Ovary (tissue), 9 donors: ENCODE measurements around the gene RPL38. TPM values are rescaled to one million over a fixed set of nuclear protein-coding genes. Genes with fewer than 3 reads are reported as not detected.

Experiments used
- DNase-seq, 5 donors: peaks; one replicate each; pipeline ENCODE4 v3.0.0-alpha.2; 2019 to 2020
- H3K27ac ChIP-seq, 2 donors: fragments of 200-600 bp; one replicate each; pipeline versions ENCODE4 v1.5.1 to v1.8.0; 2019 to 2022
- H3K27me3 ChIP-seq: fragments of 200-600 bp; one replicate; pipeline ENCODE4 v1.8.0; 2022
- H3K36me3 ChIP-seq: fragments of 200-600 bp; sonication (generic); one replicate; pipeline ENCODE4 v1.5.1; 2019
- H3K4me1 ChIP-seq: one replicate; pipeline ENCODE4 v1.8.1; 2013; ENCODE audit warnings: mild to moderate bottlenecking, moderate library complexity; ENCODE audit not compliant: insufficient read depth
- H3K4me3 ChIP-seq: fragments of 200-600 bp; sonication (generic); one replicate; pipeline ENCODE4 v1.5.1; 2017
- H3K9me3 ChIP-seq, 2 donors: fragments of 200-600 bp in 1 of 2; sonication (generic) in 1 of 2; one replicate each; pipeline versions ENCODE4 v1.5.1 to v1.8.1; 2013 to 2019; ENCODE audit warnings: mild to moderate bottlenecking in 1 of 2, moderate library complexity in 1 of 2
- CTCF ChIP-seq, 3 donors: fragments of 450-650 bp in 2 of 3; fragments of 200-600 bp in 1 of 3; IDR thresholded peaks; one replicate each; pipeline versions ENCODE4 v1.5.1 to v1.8.0; 2016 to 2022; ENCODE audit warnings: antibody characterized with exemption in 3 of 3, mild to moderate bottlenecking in 1 of 3
- EP300 ChIP-seq: sonication (generic); formaldehyde crosslinking; IDR thresholded peaks from one replicate; pipeline ENCODE4 v1.6.1; 2017; ENCODE audit warnings: antibody characterized with exemption
- POLR2A ChIP-seq: fragments of 450-650 bp; IDR thresholded peaks from one replicate; pipeline ENCODE4 v1.6.1; 2017; ENCODE audit warnings: antibody characterized with exemption, mild to moderate bottlenecking, moderate library complexity
- WGBS, 3 donors: extraction: QIAGEN DNeasy Blood & Tissue Kit in 1 of 3; methylation state at CpG; one replicate each; pipeline versions ENCODE4 v1.1.5 to v1.1.7; 2013 to 2017; 5-methylcytosine and 5-hydroxymethylcytosine counted together
- intact Hi-C, 4 donors: fragments of 100-400 bp; cut with DNase I; formaldehyde crosslinking; loops; one replicate each; pipeline versions ENCODE4 v1.11.0 to v1.15.1; 2022 to 2023
- polyA plus RNA-seq, 2 donors: library from polyadenylated mRNA; stranded (reverse); fragments of 200-250 nt in 1 of 2; fragments of 350-450 nt in 1 of 2; fragmentation: Illumina TruSeq in 1 of 2; extraction: RNeasy Lipid Tissue Mini Kit (QIAGEN cat#74804) in 1 of 2; gene quantifications; one replicate each; pipeline ENCODE4 v1.2.3, GENCODE V29; 2013 to 2014
- total RNA-seq, 7 donors: library from RNA; depleted of rRNA in 2 of 7; stranded (reverse); fragments of >200 nt in 2 of 7; fragmentation: NEBNext Ultra II Directional in 3 of 7; extraction: Animal tissue kit (Norgen Biotek cat#: 25700) in 3 of 7; gene quantifications; one replicate each; pipeline versions ENCODE4 v1.1.0 to v1.2.4, GENCODE V29; 2016 to 2023
- donor health status: DM: no; HTN: no; CAD: no; lungs with moderate emphysema.
- donor health status: DM: no; HTN: no; CAD: no.
- donor health status: Bipolar disorder and iron deficiency.
- donor health status: DM: yes; HTN: yes; CAD: no.
- donor health status: DM: no; HTN: no; CAD: no.
- donor health status: DM: yes; HTN: yes; CAD: no.

Gene RPL38
- total and polyA plus RNA-seq, 9 donors: 861 to 2,696 (median 1,849) TPM

GRCh38 chr17:74163271-74163821 lies 40.1 kb upstream of the RPL38 start:
- H3K27me3 ChIP-seq: no peaks in the 10 kb centered on the region
- 45 to 53% (median 48%) methylated on average over 11 of the region's 11 CpGs for WGBS, 3 donors
- no peak for DNase-seq

GRCh38 chr17:74163836-74164235 lies 39.6 kb upstream of the RPL38 start:
- intact Hi-C loops: no loop called here
- DNase-seq: no peak
- no peak for TF ChIP-seq POLR2A
- TF ChIP-seq EP300: no peak
- no peak for TF ChIP-seq CTCF (IDR thresholded peaks at IDR 0.05)
- no peaks in the 10 kb centered on the region for H3K36me3 ChIP-seq
- H3K27me3 ChIP-seq: no peaks in the 10 kb centered on the region
- WGBS, 3 donors: 81 to 84% (median 83%) methylated on average over 7 of the region's 7 CpGs
- no peak overlapping the region for H3K27ac ChIP-seq
- H3K4me3 ChIP-seq: no peak overlapping the region
- H3K4me1 ChIP-seq: no peaks in the 10 kb centered on the region
- peaks cover 0 to 3% of the 10 kb centered on the region in 2 donors for H3K9me3 ChIP-seq

More at GRCh38 chr17:74163271-74163821, 40.1 kb upstream of the RPL38 start:
- H3K4me3 ChIP-seq: no peak overlapping the region
- H3K36me3 ChIP-seq: no peaks in the 10 kb centered on the region
- no peaks in the 10 kb centered on the region for H3K4me1 ChIP-seq
- intact Hi-C loops: no loop called here
- TF ChIP-seq POLR2A (no peak), EP300 (no peak), CTCF (IDR thresholded peaks at IDR 0.05) (no peak)
- H3K27ac ChIP-seq: no peak overlapping the region
- peaks cover 0 to 3% of the 10 kb centered on the region in 2 donors for H3K9me3 ChIP-seq

- no peak for DNase-seq
- Histone ChIP-seq H3K27me3 (no peaks in the 10 kb centered on the region), H3K4me1 (no peaks in the 10 kb centered on the region), H3K4me3 (no peak overlapping the region), H3K36me3 (no peaks in the 10 kb centered on the region), H3K9me3 (peaks cover 0 to 3% of the 10 kb centered on the region in 2 donors), H3K27ac (no peak overlapping the region)
- intact Hi-C loops: no loop called here
- TF ChIP-seq CTCF (IDR thresholded peaks at IDR 0.05): no peak
- no peak for TF ChIP-seq EP300
- no peak for TF ChIP-seq POLR2A
- WGBS, 3 donors: 87 to 96% (median 89%) methylated on average over 9 of the region's 9 CpGs
Measured at GRCh38 chr17:74164446-74165045, 38.9 kb upstream of the RPL38 start.

GRCh38 chr17:74165797-74166365 lies 37.6 kb upstream of the RPL38 start:
- H3K36me3 ChIP-seq: no peaks in the 10 kb centered on the region
- peaks cover 0 to 3% of the 10 kb centered on the region in 2 donors for H3K9me3 ChIP-seq
- 84 to 91% (median 87%) methylated on average over 8 of the region's 8 CpGs for WGBS, 3 donors
- H3K4me3 ChIP-seq: no peak overlapping the region
- TF ChIP-seq EP300: no peak
- no peak for TF ChIP-seq POLR2A
- TF ChIP-seq CTCF (IDR thresholded peaks at IDR 0.05): no peak
- DNase-seq: no peak
- H3K4me1 ChIP-seq: no peaks in the 10 kb centered on the region
- H3K27ac ChIP-seq: no peak overlapping the region
- intact Hi-C loops: no loop called here
- H3K27me3 ChIP-seq: no peaks in the 10 kb centered on the region
